GM12873 (cell line): Measurements from ENCODE around the gene RPTN.
A peak's percentile ranks its signal among the peaks of the same experiment; 100 is the strongest.

Experiments used
- CTCF ChIP-seq: IDR thresholded peaks from 2 replicates; pipeline ENCODE4 v1.5.1; 2012; ENCODE audit warnings: low read depth, mild to moderate bottlenecking, moderate library complexity, low read length, control low read depth; ENCODE audit not compliant: insufficient read depth; ENCODE audit errors: missing control alignments

Gene RPTN

GRCh38 chr1:152188673-152189591 is 29.9 kb upstream of the RPTN start:
- peak; percentile 87 for TF ChIP-seq CTCF

GRCh38 chr1:152186556-152187285 is 27.7 kb upstream of the RPTN start:
- TF ChIP-seq CTCF: no peak

GRCh38 chr1:152185544-152186391 is 26.7 kb upstream of the RPTN start:
- peak; percentile 84 for TF ChIP-seq CTCF

- no peak for TF ChIP-seq CTCF
These were observed 23.9 kb upstream of the RPTN start for GRCh38 chr1:152182944-152183361.

GRCh38 chr1:152182431-152182830 is 23.4 kb upstream of the RPTN start:
- TF ChIP-seq CTCF: peak; percentile 60

- TF ChIP-seq CTCF: no peak
These were observed 20.5 kb upstream of the RPTN start for GRCh38 chr1:152179566-152179965.
